Sigmoid colon (tissue), 3 donors: ENCODE measurements around the gene XPO6.

Experiments
- CTCF ChIP-seq, 4 experiments: fragments of 450-650 bp in 3 of 4; fragments of 200-600 bp in 1 of 4; IDR thresholded peaks; one replicate each; pipeline ENCODE4 v1.5.1; 2016 to 2019; ENCODE audit warnings: antibody characterized with exemption in 4 of 4, mild to moderate bottlenecking in 3 of 4, moderate library complexity in 2 of 4
- POLR2A ChIP-seq, 2 donors: fragments of 450-650 bp; IDR thresholded peaks; one replicate each; pipeline ENCODE4 v1.6.1; 2016; ENCODE audit warnings: antibody characterized with exemption in 2 of 2, mild to moderate bottlenecking in 2 of 2, moderate library complexity in 2 of 2

- no peak for TF ChIP-seq CTCF (IDR thresholded peaks at IDR 0.05)
- TF ChIP-seq POLR2A (IDR thresholded peaks at IDR 0.05): no peak
Observed at GRCh38 chr16:28254158-28254557, 42.4 kb upstream of the XPO6 start.
